K562 (cell line): ENCODE measurements around the gene RETN. TPM values are rescaled to one million over a fixed set of nuclear protein-coding genes. Genes with fewer than 3 reads are reported as not detected.

ENCODE experiments used
- CEBPB ChIP-seq: fragments of 450-650 bp; IDR thresholded peaks from 2 replicates; pipeline ENCODE4 v1.6.1; 2016; ENCODE audit warnings: missing genetic modification characterization, missing compliant biosample characterization
- EHMT2 ChIP-seq: fragments of 450-650 bp; IDR thresholded peaks from 2 replicates; pipeline ENCODE4 v1.6.1; 2018; ENCODE audit warnings: antibody characterized with exemption
- HOXB6 ChIP-seq: fragments of 250-450 bp; sonication (Bioruptor Pico); IDR thresholded peaks from 2 replicates; pipeline ENCODE4 v1.5.1; 2022; ENCODE audit warnings: mild to moderate bottlenecking, borderline replicate concordance
- JUND ChIP-seq, 2 experiments: IDR thresholded peaks; 2 replicates in 1 of 2; 3 replicates in 1 of 2; pipeline ENCODE4 v1.6.1; 2011; ENCODE audit warnings: borderline replicate concordance in 2 of 2, low read depth in 2 of 2, low read length in 2 of 2, improper control_type of control experiment in 1 of 2, missing biosample characterization in 1 of 2, missing genetic modification characterization in 1 of 2, missing genetic modification reagents in 1 of 2
- MEIS2 ChIP-seq: fragments of 450-650 bp; IDR thresholded peaks from 2 replicates; pipeline ENCODE4 v1.6.1; 2014; ENCODE audit warnings: mild to moderate bottlenecking; ENCODE audit not compliant: partially characterized antibody
- NR2C1 ChIP-seq, 2 experiments: fragments of 450-650 bp; IDR thresholded peaks; 2 replicates each; pipeline ENCODE4 v1.6.1; 2017; ENCODE audit warnings: mild to moderate bottlenecking in 2 of 2, antibody characterized with exemption in 1 of 2, inconsistent platforms in 1 of 2, missing compliant biosample characterization in 1 of 2, missing genetic modification characterization in 1 of 2
- POLR3G ChIP-seq: IDR thresholded peaks from 2 replicates; pipeline ENCODE4 v1.6.1; 2011; ENCODE audit not compliant: insufficient read length, insufficient replicate concordance; ENCODE audit errors: extremely low read depth
- SIX5 ChIP-seq, 2 experiments: IDR thresholded peaks; 2 replicates each; pipeline ENCODE4 v1.6.1; 2011; ENCODE audit warnings: low read length in 2 of 2, borderline replicate concordance in 1 of 2, low read depth in 1 of 2, mild to moderate bottlenecking in 1 of 2, moderate library complexity in 1 of 2; ENCODE audit not compliant: insufficient read depth in 1 of 2
- SRSF9 ChIP-seq: fragments of 200-400 bp; formaldehyde crosslinking; IDR thresholded peaks from 2 replicates; pipeline ENCODE4 v1.6.1; 2017; ENCODE audit warnings: low read depth, low read length, borderline replicate concordance
- STAG1 ChIP-seq: sonication (generic); formaldehyde crosslinking; IDR thresholded peaks from 2 replicates; pipeline ENCODE4 v1.5.0; 2020; ENCODE audit warnings: missing genetic modification reagents, borderline replicate concordance
- TFE3 ChIP-seq: fragments of 450-650 bp; formaldehyde crosslinking; IDR thresholded peaks from 2 replicates; pipeline ENCODE4 v1.4.0; 2020; ENCODE audit warnings: mild to moderate bottlenecking, mixed read lengths
- USF1 ChIP-seq: sonication (generic); formaldehyde crosslinking; IDR thresholded peaks from 2 replicates; pipeline ENCODE4 v1.9.0; 2022; ENCODE audit warnings: mild to moderate bottlenecking, missing genetic modification reagents
- ZNF133 ChIP-seq: fragments of 250-450 bp; sonication (Bioruptor Pico); IDR thresholded peaks from 2 replicates; pipeline ENCODE4 v1.4.0; 2020; ENCODE audit warnings: mild to moderate bottlenecking
- ZNF24 ChIP-seq: fragments of 450-650 bp; IDR thresholded peaks from 2 replicates; pipeline ENCODE4 v1.6.1; 2016
- ZNF3 ChIP-seq: fragments of 250-450 bp; sonication (Bioruptor Pico); IDR thresholded peaks from 2 replicates; pipeline ENCODE4 v1.5.0; 2021; ENCODE audit warnings: mild to moderate bottlenecking, moderate library complexity
- polyA plus RNA-seq, 8 experiments: library from polyadenylated mRNA; depleted of rRNA in 4 of 8; stranded (reverse) in 5 of 8; unstranded in 3 of 8; fragments of >200 nt; fragmentation: Nextera tagmentation in 2 of 8; fragmentation: Illumina TruSeq in 1 of 8; extraction: Ambion mirVana in 2 of 8; extraction: Trizol in 1 of 8; gene quantifications; 2 replicates each; pipeline versions ENCODE4 v1.2.1 to v1.2.3, GENCODE V29; 2011 to 2014; ENCODE audit warnings: inconsistent platforms in 1 of 8, missing spikeins in 1 of 8
- total RNA-seq, 7 experiments: library from RNA; depleted of rRNA in 6 of 7; stranded (reverse); fragments of >200 nt in 6 of 7; fragmentation: Illumina TruSeq in 2 of 7; extraction: Trizol in 2 of 7; gene quantifications; 2 replicates each; pipeline versions ENCODE4 v1.2.1 to v1.2.3, GENCODE V29; 2011 to 2021; ENCODE audit warnings: low replicate concordance in 1 of 7
- TF ChIP-seq, protein P1 (sequence below): sonication (generic); formaldehyde crosslinking; IDR thresholded peaks from 2 replicates; pipeline ENCODE4 v1.8.1; 2023; ENCODE audit warnings: mild to moderate bottlenecking, missing genetic modification reagents
- TF ChIP-seq, protein P2 (sequence below), 2 experiments: fragments of 450-650 bp in 1 of 2; IDR thresholded peaks; 2 replicates each; pipeline ENCODE4 v1.6.1; 2011 to 2017; ENCODE audit warnings: low read depth in 2 of 2, antibody characterized with exemption in 1 of 2, borderline replicate concordance in 1 of 2, low read length in 1 of 2, mild to moderate bottlenecking in 1 of 2, mixed read lengths in 1 of 2; ENCODE audit not compliant: control insufficient read depth in 1 of 2
- TF ChIP-seq, protein P3 (sequence below): fragments of 450-650 bp; IDR thresholded peaks from 2 replicates; pipeline ENCODE4 v1.6.1; 2014; ENCODE audit warnings: low read depth, mild to moderate bottlenecking, moderate library complexity, borderline replicate concordance

The RETN gene
- total and polyA plus RNA-seq, 9 of the 15 experiments (the other 6 are each of a cell fraction or from before 2014, with no cell fraction given) = not detected

GRCh38 chr19:7678971-7679751, 10.3 kb downstream of the RETN start (continued):
- TF ChIP-seq JUND (IDR thresholded peaks at IDR 0.05; ENCODE audit: borderline replicate concordance, low read depth, low read length) (no peak), JUND (tag; IDR thresholded peaks at IDR 0.05; ENCODE audit: borderline replicate concordance, low read depth, low read length) (no peak), EHMT2 (no peak), SIX5 (IDR thresholded peaks at IDR 0.05; ENCODE audit: borderline replicate concordance in 1 of 2, insufficient read depth in 1 of 2, low read depth in 1 of 2, low read length in 2 of 2) (no peak), ZNF24 (no peak), ZNF133 (CRISPR knock-in tag) (no peak), ZNF3 (CRISPR knock-in tag) (no peak), STAG1 (CRISPR knock-in tag) (no peak), HOXB6 (no peak), NR2C1 (IDR thresholded peaks at IDR 0.05) (no peak), NR2C1 (tag; IDR thresholded peaks at IDR 0.05) (no peak), POLR3G (no peak), MEIS2 (peak; percentile 38), USF1 (peak; percentile 72), SRSF9 (no peak), CEBPB (tag) (no peak), TFE3 (CRISPR knock-in tag) (peak; percentile 89)
- TF ChIP-seq, protein P1, sequence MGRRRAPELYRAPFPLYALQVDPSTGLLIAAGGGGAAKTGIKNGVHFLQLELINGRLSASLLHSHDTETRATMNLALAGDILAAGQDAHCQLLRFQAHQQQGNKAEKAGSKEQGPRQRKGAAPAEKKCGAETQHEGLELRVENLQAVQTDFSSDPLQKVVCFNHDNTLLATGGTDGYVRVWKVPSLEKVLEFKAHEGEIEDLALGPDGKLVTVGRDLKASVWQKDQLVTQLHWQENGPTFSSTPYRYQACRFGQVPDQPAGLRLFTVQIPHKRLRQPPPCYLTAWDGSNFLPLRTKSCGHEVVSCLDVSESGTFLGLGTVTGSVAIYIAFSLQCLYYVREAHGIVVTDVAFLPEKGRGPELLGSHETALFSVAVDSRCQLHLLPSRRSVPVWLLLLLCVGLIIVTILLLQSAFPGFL (CRISPR knock-in tag) = no peak
- TF ChIP-seq, protein P2, sequence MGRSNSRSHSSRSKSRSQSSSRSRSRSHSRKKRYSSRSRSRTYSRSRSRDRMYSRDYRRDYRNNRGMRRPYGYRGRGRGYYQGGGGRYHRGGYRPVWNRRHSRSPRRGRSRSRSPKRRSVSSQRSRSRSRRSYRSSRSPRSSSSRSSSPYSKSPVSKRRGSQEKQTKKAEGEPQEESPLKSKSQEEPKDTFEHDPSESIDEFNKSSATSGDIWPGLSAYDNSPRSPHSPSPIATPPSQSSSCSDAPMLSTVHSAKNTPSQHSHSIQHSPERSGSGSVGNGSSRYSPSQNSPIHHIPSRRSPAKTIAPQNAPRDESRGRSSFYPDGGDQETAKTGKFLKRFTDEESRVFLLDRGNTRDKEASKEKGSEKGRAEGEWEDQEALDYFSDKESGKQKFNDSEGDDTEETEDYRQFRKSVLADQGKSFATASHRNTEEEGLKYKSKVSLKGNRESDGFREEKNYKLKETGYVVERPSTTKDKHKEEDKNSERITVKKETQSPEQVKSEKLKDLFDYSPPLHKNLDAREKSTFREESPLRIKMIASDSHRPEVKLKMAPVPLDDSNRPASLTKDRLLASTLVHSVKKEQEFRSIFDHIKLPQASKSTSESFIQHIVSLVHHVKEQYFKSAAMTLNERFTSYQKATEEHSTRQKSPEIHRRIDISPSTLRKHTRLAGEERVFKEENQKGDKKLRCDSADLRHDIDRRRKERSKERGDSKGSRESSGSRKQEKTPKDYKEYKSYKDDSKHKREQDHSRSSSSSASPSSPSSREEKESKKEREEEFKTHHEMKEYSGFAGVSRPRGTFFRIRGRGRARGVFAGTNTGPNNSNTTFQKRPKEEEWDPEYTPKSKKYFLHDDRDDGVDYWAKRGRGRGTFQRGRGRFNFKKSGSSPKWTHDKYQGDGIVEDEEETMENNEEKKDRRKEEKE (IDR thresholded peaks at IDR 0.05; ENCODE audit: borderline replicate concordance in 1 of 2, control insufficient read depth in 1 of 2, low read depth in 2 of 2, low read length in 1 of 2) = no peak
- TF ChIP-seq, protein P3, sequence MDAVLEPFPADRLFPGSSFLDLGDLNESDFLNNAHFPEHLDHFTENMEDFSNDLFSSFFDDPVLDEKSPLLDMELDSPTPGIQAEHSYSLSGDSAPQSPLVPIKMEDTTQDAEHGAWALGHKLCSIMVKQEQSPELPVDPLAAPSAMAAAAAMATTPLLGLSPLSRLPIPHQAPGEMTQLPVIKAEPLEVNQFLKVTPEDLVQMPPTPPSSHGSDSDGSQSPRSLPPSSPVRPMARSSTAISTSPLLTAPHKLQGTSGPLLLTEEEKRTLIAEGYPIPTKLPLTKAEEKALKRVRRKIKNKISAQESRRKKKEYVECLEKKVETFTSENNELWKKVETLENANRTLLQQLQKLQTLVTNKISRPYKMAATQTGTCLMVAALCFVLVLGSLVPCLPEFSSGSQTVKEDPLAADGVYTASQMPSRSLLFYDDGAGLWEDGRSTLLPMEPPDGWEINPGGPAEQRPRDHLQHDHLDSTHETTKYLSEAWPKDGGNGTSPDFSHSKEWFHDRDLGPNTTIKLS = no peak
